Right lobe of liver (tissue), 6 donors: ENCODE results near the gene NOD1. TPM values are rescaled to one million over a fixed set of nuclear protein-coding genes. Genes with fewer than 3 reads are reported as not detected.

ENCODE experiments used
- ATAC-seq, 4 donors: fragments of 200-7000 bp; cut with Tn5 transposase; one replicate each; pipeline ENCODE4 v1.9.1; 2020; ENCODE audit warnings: mild to moderate bottlenecking in 4 of 4, moderate library complexity in 4 of 4
- DNase-seq, 3 donors: peaks; one replicate each; pipeline ENCODE4 v3.0.0-alpha.2; 2020
- H3K27ac ChIP-seq, 3 donors: fragments of 200-600 bp; one replicate each; pipeline ENCODE4 v1.8.0; 2022
- H3K27me3 ChIP-seq, 2 donors: fragments of 200-600 bp; one replicate each; pipeline ENCODE4 v1.8.0; 2022
- H3K36me3 ChIP-seq, 4 donors: fragments of 200-600 bp; sonication (generic) in 1 of 4; one replicate each; pipeline versions ENCODE4 v1.5.1 to v1.8.0; 2017 to 2022; ENCODE audit warnings: control low read depth in 1 of 4
- H3K4me1 ChIP-seq, 4 donors: fragments of 200-600 bp; sonication (generic) in 1 of 4; one replicate each; pipeline versions ENCODE4 v1.5.1 to v1.8.0; 2017 to 2022; ENCODE audit warnings: control low read depth in 1 of 4
- H3K4me3 ChIP-seq, 3 donors: fragments of 200-600 bp; one replicate each; pipeline ENCODE4 v1.8.0; 2022
- H3K9me3 ChIP-seq, 4 donors: fragments of 200-600 bp; sonication (generic) in 1 of 4; one replicate each; pipeline versions ENCODE4 v1.5.1 to v1.8.0; 2017 to 2022; ENCODE audit warnings: control low read depth in 1 of 4
- POLR2A ChIP-seq: fragments of 450-650 bp; IDR thresholded peaks from one replicate; pipeline ENCODE4 v1.6.1; 2017; ENCODE audit warnings: antibody characterized with exemption, mild to moderate bottlenecking
- WGBS: methylation state at CpG from one replicate; pipeline ENCODE4 v1.1.6; 2018; ENCODE audit warnings: low coverage, low lambda C conversion rate; ENCODE audit not compliant: insufficient coverage; ENCODE audit errors: missing lambda C conversion rate; 5-methylcytosine and 5-hydroxymethylcytosine counted together
- intact Hi-C, 2 donors: fragments of 100-400 bp; cut with DNase I; formaldehyde crosslinking; loops; one replicate each; pipeline versions ENCODE4 v1.11.2 to v1.14.1; 2022
- total RNA-seq, 6 experiments: library from RNA; depleted of rRNA in 2 of 6; stranded (reverse); fragments of >200 nt in 2 of 6; fragmentation: NEBNext Ultra II Directional in 3 of 6; extraction: Animal tissue kit (Norgen Biotek cat#: 25700) in 3 of 6; gene quantifications; one replicate each; pipeline versions ENCODE4 v1.1.0 to v1.2.4, GENCODE V29; 2016 to 2023
- TF ChIP-seq, protein P1 (sequence below), 4 donors: fragments of 200-600 bp in 3 of 4; fragments of 450-650 bp in 1 of 4; IDR thresholded peaks; one replicate each; pipeline versions ENCODE4 v1.5.1 to v1.8.0; 2016 to 2022; ENCODE audit warnings: antibody characterized with exemption in 4 of 4, mild to moderate bottlenecking in 2 of 4
- donor health status: DM: no; HTN: yes; CAD: no.
- donor health status: DM: no; HTN: no; CAD: no.
- donor health status: DM: no; HTN: no; CAD: no.
- donor health status: DM: no; HTN: yes; CAD: no.
- donor health status: DM: no; HTN: yes; CAD: no.

Gene NOD1
- total RNA-seq, 6 experiments from 2014 or later, result 1.7 to 5.3 (median 2.7) TPM

DNA sequence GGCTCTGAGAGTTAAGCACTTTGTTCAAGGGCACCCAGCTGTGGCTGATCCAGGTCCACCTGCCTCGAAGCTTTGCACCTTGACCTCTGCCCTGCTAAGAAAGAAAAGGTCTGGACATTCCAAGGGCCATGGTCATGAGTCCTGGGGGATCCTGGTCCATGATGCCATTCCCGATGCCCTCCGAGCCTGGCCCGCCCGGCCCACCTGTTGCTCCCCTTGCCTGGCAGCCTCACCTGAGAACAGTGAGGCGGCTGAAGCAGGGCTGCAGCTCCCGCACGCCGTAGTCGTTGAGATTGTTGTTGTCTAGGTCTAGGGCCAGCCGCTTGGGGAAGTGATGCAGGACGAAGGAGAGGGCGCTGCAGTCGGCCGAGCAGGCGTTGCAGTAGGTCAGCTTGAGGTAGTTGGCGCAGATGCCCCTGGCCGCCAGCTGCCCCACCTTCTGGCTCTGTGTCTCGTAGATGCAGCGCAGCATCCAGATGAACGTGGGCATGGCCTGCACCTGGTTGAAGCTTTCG lies 27.5 kb downstream of the NOD1 start:
- Histone ChIP-seq H3K9me3 (no peaks in the 10 kb centered on the region), H3K4me1 (no peaks in the 10 kb centered on the region), H3K27ac (no peak overlapping the region), H3K27me3 (no peaks in the 10 kb centered on the region), H3K36me3 (no peaks in the 10 kb centered on the region), H3K4me3 (no peak overlapping the region)
- TF ChIP-seq, protein P1, sequence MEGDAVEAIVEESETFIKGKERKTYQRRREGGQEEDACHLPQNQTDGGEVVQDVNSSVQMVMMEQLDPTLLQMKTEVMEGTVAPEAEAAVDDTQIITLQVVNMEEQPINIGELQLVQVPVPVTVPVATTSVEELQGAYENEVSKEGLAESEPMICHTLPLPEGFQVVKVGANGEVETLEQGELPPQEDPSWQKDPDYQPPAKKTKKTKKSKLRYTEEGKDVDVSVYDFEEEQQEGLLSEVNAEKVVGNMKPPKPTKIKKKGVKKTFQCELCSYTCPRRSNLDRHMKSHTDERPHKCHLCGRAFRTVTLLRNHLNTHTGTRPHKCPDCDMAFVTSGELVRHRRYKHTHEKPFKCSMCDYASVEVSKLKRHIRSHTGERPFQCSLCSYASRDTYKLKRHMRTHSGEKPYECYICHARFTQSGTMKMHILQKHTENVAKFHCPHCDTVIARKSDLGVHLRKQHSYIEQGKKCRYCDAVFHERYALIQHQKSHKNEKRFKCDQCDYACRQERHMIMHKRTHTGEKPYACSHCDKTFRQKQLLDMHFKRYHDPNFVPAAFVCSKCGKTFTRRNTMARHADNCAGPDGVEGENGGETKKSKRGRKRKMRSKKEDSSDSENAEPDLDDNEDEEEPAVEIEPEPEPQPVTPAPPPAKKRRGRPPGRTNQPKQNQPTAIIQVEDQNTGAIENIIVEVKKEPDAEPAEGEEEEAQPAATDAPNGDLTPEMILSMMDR (IDR thresholded peaks at IDR 0.05), result no peak
- TF ChIP-seq POLR2A, result no peak
- no peak for DNase-seq
- no peak for ATAC-seq
- intact Hi-C loops, result no loop called here
- 84% methylated on average over 6 of the region's 22 CpGs for WGBS

DNA sequence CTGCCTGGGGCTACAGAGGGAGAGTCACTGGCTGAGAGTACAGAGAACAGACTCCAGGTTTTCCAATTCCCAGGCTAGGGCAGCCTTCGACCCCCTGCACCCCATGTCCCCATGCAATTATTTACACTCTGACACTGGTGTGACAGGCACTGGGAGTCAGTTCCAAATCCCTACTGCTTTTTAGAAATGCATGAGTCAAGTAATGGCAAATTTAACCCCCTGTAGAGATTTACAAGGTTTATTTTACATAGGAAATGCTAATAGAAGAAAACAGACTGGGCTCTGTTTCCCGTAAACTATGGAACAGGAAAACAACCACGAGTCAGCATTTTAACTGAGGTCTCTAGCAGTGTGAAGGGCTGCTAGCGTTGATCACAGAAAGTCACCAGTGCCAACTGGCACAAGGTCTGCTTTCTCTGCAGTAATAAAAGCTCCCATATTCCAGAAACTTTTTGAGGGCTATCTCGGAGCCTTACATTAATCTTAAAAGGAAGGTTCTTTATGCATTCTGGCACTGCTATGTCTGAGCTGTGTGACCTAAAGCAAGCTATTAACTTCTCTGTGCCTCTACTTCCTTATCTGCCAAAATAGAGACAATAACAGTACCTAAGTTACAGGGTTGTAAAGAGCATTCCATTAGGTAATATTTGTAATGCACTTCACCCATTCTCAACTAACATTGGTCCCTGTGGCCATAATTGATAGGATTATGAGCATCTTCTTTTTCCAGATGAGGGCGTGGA lies 28.2 kb downstream of the NOD1 start:
- intact Hi-C loops, result no loop called here
- H3K27ac ChIP-seq, result no peak overlapping the region
- peak in 2 of 4 donors; percentile 6 to 26 for ATAC-seq

DNA sequence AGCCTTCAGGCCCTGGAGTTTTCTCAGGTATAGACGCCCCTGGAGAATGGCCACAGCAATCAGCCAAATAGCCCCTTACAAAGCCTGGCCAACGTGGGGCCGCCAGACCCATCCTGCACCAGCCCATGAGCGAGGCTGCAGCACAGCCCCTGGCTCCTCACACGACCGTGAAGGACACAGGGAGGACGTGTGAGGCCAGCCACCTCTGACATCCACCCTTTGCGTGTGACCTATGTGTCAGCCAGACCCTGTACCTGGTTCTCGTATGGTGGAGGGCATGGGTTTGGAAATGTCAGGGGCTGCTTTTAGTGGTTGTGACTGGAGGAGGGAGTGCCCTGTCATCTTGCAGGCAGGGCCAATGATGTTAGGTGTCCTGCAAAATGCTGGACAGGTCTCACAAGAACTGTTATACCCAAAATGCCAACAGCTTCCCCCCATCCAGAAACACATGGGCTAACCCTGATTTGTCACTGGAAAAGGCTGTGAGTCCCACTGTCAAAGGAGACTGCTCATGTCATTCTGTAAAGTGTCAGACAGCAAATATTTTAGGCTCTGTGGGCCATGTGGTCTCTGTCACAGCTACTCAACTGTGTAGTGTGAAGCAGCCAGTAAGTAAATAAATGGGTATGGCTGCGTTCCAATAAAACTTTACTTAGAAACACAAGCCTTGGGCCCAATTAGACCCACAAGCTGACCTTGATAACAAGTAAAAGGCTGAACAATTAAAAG lies 30.0 kb downstream of the NOD1 start:
- H3K4me1 ChIP-seq, result no peaks in the 10 kb centered on the region
- H3K27me3 ChIP-seq, result no peaks in the 10 kb centered on the region
- peak in 2 of 4 donors; percentile 14 to 28 for ATAC-seq
- no peaks in the 10 kb centered on the region for H3K36me3 ChIP-seq
- no peak overlapping the region for H3K27ac ChIP-seq
- intact Hi-C loops, result no loop called here
- H3K9me3 ChIP-seq, result no peaks in the 10 kb centered on the region
- 63% methylated on average over 8 of the region's 10 CpGs for WGBS
- no peak overlapping the region for H3K4me3 ChIP-seq
- DNase-seq, result no peak
- TF ChIP-seq, protein P1 (IDR thresholded peaks at IDR 0.05), result no peak
- no peak for TF ChIP-seq POLR2A

More for the DNA sequence above, 28.2 kb downstream of the NOD1 start:
- Histone ChIP-seq H3K36me3 (no peaks in the 10 kb centered on the region), H3K4me1 (no peaks in the 10 kb centered on the region), H3K9me3 (no peaks in the 10 kb centered on the region), H3K27me3 (no peaks in the 10 kb centered on the region), H3K4me3 (no peak overlapping the region)
- no peak for DNase-seq
- TF ChIP-seq, protein P1 (IDR thresholded peaks at IDR 0.05), result no peak
- TF ChIP-seq POLR2A, result no peak
- WGBS, result 37% methylated on average over 6 of the region's 6 CpGs

DNA sequence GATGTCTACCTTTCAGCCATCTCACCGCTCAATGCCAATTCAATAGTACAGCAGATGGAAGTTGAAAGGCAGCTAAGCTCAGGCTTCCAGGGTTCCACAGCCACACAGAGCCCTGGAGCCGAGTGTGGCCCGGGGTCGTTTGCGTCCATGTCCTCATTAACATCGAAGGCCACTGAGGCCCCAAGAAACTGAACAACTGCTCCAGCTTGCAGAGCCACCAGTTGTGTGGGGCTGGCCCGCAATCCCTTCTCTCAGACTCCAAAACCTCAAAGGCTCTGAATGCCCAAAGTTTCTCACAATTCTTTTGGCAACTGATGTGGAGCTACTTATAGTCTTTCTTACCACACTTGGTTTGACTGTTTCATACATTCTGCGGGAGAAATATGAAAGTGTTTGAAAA lies 31.1 kb downstream of the NOD1 start:
- H3K36me3 ChIP-seq, result no peaks in the 10 kb centered on the region
- WGBS, result 100% methylated on average over 3 of the region's 8 CpGs
- TF ChIP-seq, protein P1 (IDR thresholded peaks at IDR 0.05), result no peak
- no peak for TF ChIP-seq POLR2A

More for the DNA sequence above, 31.1 kb downstream of the NOD1 start:
- ATAC-seq (no peak), DNase-seq (no peak)
- H3K27ac ChIP-seq, result no peak overlapping the region
- intact Hi-C loops, result no loop called here
- no peaks in the 10 kb centered on the region for H3K4me1 ChIP-seq
- H3K27me3 ChIP-seq, result no peaks in the 10 kb centered on the region
- H3K9me3 ChIP-seq, result no peaks in the 10 kb centered on the region
- no peak overlapping the region for H3K4me3 ChIP-seq
